NOMO-1 (cell line): ENCODE data around the gene SEMA3C.

Experiments used
- DNase-seq, 2 experiments: peaks; one replicate each; lab custom pipeline; 2025; ENCODE audit not compliant: unreplicated experiment in 2 of 2; lab: John Stamatoyannopoulos, UW

The SEMA3C gene

GRCh38 chr7:80918909-80919721 is at the start of gene SEMA3C:
Gene SEMA3C (minus strand): TSS chr7:80919051. CDS start chr7:80916781, 2,270 bp downstream.
- peak; percentile 98 to 99 for DNase-seq

GRCh38 chr7:80968606-80969005 is 49.8 kb upstream of the SEMA3C start:
- no peak for DNase-seq

DNA sequence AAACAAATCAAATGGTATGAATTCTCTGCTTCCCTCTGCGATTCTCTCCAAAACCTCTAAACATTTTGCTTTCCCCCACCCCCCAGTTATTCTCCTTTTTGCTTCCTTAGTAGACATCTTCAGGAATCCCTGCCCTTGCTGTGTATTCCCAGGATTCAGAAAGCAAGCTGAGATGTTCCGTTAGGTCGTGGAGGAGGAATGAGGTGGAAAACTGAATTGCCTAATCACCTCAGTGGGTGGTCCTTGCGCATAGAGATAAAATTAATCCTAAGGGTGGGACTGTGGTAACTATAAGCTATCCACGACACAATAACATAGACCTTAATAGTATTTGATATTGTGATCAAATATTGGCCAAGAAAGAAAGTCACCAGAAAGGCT is 49.1 kb upstream of the SEMA3C start:
- no peak for DNase-seq

DNA sequence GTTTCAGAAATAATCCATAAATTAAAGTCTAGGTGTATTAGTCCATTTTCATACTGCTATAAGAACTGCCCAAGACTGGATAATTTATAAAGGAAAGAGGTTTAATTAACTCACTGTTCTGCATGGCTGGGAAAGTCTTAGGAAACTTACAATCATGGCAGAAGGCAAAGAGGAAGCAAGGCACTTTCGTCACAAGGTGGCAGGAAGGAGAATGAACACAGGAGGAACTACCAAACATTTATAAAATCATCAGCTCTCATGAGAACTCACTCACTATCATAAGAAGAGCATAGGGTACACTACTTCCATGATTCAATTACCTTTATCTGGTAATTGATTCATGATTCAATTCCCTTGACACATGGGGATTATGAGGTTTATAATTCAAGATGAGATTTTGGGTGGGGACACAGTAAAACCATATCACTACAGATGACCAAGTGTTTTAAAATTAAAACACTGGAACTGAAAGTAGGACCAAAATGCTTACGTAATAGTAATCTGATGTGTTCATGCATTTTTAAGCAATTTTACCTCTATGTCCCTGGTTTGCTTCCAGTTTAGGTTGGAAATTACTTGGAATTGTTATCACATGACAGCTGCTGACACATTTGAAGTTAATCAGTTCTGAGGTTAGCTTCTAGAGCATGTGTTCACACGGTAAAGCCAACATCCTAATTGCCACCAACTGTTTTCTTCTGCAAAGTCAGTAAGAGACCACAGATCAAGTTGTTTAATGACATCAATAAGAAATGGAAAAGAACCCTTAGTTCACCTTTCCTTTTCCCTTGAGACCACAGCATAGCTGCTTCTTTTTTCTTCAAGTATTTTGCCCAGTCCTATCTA is 48.4 kb upstream of the SEMA3C start:
- peak; percentile 53 to 86 for DNase-seq

- no peak for DNase-seq
These were observed 41.5 kb upstream of the SEMA3C start for GRCh38 chr7:80960244-80960795.

DNA sequence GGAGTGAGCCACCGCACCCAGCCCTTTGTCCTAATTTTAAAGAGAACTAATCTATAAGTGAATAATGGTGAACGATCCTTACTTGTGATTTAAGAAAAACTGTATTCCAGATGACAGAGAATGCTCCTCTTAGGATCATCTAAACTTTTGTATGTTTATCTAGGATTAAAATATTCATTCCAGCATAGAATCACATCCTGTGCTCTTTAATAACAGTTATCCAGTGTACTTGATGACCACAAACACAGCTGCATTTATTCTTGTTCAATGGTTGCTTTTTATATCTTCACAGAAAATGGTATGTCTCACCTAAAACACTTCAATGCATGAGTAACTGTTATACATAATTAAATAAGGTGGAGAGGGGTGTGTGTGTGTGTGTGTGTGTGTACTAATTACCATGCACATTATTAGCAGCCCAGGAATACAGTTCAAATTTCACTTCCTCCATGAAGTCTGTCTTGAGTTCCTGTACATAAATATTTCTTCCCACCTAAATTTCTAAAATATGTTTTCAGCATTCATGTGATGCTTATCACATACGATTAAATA is 38.5 kb upstream of the SEMA3C start:
- DNase-seq = no peak

DNA sequence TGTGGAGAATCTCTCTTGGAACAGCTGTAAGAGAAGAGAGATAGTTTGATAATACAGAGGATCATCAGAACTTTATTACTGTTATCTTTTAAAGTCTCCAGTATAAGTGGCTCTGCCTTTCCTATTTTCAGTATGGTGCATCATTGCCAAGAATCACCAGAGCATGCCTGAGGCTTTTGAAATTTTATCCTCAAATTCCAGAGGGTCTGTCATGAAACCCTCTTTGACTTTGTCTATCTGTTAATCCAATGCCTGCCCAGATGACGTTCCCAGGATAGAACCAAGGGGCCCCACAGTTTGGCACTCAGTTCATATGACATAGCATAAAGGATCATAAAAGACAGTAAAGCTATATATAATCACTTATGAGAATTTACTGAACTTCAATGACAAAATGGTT is 35.3 kb upstream of the SEMA3C start:
- no peak for DNase-seq

- peak in 1 of 2 experiments; percentile 27 for DNase-seq
These were observed 31.7 kb upstream of the SEMA3C start for GRCh38 chr7:80950550-80950967.

- DNase-seq = no peak
These were observed 30.6 kb upstream of the SEMA3C start for GRCh38 chr7:80949449-80949848.

DNA sequence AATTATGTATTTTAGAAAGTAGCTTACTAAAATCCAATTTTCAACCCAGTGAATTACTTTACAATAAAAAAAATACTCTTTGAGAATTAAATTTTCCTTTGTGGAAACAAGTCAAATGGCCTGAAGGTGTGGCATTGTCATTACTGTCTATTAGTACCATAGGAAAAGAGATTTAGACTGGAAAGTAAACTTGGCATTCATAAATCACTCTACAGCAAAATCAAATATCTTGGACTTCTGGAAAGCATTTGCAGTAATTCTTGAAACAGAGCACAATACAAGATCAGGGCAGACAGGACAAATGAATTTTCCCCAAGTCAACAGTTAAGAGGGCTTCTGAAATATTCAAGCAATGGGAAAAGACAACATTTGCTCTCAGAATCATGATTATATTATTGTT is 28.0 kb upstream of the SEMA3C start:
- DNase-seq = no peak

GRCh38 chr7:80945976-80946375 is 27.1 kb upstream of the SEMA3C start:
- no peak for DNase-seq

DNA sequence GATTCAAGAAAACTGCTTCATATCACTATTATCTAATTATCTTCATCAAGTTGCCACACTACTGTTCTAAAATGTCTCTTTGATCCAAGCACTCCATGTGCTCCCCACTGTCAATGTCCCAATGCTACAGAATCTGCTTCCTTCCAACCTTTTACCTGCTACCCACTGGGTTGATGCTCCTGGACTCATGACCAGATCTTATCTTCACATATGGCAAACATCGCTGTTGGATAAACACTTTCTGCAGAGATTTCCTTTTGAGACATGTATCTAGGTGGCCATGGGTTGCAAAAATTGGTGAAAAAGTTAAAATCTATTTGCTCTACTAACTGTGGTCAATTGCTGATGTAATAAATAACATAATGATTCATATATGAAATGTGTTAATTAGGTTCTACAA is 24.5 kb upstream of the SEMA3C start:
- DNase-seq = no peak

DNA sequence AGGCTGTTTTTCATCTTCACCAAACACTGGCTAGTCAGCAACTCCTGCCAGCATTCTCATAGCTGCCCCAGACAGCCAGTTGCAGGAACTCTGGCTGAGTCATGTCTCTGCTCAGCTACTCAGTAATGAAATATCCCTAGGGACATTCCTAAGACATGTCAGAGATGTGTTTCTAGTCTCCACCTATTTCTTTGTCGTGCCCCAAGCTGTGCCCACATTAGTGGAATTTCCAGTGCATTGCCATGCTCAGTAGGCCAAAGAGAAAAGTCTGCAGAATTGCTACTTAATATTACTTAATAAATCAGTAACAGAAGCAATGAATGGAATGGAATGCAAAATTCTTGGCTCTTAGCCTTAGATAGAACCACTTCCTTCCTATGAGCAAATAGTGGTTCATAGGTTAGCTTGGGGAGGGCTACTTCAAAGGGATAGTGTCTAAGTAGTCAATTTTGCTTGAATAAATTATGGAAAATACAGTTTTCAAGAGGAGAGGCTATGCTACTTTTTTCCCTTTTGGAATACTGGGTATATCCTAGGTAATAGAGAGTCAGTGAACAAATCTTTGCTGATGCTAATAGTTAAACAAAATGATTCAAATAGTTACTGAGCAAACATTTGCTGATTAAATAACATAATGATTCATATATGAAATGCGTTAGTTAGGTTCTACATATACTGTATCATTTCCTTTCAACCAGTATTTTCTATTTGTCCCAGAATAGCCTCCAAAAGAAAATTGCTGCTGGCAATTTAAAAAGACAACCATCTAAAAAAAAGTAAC is 23.6 kb upstream of the SEMA3C start:
- no peak for DNase-seq

DNA sequence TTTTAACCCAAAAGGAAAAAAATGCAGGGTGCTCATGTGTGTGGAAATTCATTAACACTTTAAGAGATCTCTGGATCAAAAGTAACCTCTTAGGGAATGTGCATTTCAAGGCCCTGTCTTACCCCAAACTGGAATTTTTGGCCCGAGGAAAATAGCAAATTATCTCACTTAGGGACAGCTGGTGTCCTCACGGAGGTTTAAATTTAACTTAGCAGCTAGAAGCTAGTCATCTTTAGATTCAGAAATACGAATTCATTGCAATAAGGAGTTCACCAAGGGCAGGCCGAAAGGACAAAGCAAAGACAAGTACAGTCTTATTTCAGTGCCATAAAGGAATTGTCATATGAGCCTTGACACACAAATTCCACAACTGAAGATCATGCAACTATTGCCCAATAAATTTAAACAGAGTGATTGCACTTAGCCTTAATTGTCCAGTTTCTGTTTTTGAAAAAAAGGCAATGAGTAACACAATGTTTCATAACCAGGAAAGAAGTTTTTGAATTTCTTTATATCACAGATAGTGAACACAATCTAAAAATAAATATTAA is 22.4 kb upstream of the SEMA3C start:
- peak; percentile 68 to 92 for DNase-seq

DNA sequence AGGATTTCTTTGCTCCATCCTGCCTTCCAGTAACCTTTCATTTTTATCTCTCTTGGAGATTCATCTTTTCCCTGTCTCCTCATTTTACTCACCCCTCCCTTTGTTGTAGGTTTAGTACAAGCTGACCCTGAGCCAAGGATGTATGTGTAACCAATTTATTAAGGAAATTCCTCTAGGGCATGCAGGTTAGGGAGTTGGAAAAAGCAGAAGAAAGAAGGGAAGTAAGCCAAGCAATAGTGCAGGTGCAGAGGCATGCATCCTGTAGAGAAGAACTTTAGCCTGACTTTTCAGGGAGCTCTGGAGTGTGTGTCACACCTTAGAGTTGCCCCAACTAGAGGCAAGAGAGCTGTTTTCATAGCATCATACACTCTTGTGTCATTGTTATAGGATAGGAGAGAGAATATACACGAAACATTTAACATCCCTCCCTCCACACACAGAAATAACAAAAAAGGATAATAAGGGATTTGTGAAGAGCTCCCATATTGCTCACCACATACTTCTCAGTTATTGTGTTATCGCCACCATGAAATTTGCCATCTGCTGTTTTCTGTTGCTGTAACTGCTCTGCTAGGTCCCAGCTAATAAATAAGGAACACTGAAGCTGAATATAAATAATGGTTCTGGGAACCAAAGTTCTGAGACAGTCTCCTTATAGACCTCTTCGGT is 21.8 kb upstream of the SEMA3C start:
- no peak for DNase-seq

DNA sequence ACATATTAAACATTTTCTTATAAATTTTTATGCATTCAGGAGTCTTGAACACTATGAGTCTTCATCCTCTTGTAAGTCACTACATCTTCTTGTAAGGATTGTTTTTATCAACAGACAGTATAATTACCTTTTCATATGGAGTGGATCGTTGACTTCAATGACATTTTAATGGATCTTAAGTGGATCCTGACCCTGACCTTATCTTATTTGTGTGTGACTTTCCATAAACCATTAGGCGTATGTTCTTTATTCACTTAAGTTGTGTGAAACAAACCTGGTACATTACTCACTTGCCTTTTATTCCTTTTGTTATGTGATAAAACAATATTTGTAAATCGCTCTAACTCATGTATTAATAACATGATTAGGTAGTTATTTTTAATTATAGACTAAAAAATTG is 18.5 kb upstream of the SEMA3C start:
- DNase-seq = no peak

- no peak for DNase-seq
These were observed 17.3 kb upstream of the SEMA3C start for GRCh38 chr7:80935991-80936780.

DNA sequence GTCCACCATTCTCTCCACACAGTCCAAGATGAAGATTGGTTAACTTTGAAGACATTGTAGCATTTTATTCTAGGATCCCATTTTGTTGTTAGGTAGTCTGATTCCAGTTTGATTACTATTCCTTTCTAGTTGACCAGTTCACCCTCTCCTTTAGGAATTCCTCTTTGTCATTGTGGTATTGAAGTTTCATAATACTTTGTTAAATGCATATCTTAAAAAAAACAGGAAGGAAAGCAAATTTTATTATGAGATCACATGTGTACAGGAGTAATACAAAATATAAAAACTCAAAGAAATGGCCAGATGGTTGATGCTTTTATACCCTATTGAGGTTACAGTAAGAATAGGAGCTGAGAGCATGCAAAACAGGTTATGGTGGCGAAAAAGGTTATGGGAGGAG is 15.5 kb upstream of the SEMA3C start:
- DNase-seq = peak; percentile 46 to 70

GRCh38 chr7:80932536-80932935 is 13.7 kb upstream of the SEMA3C start:
- DNase-seq = no peak
